GM12873 (cell line): ENCODE measurements around the gene DBX1.

Experiments
- TF ChIP-seq, protein P1 (sequence below): IDR thresholded peaks from 2 replicates; pipeline ENCODE4 v1.5.1; 2012; ENCODE audit warnings: low read depth, mild to moderate bottlenecking, moderate library complexity, low read length, control low read depth; ENCODE audit not compliant: insufficient read depth; ENCODE audit errors: missing control alignments

The DBX1 gene

GRCh38 chr11:20114588-20114987, 45.7 kb downstream of the DBX1 start:
- TF ChIP-seq, protein P1, sequence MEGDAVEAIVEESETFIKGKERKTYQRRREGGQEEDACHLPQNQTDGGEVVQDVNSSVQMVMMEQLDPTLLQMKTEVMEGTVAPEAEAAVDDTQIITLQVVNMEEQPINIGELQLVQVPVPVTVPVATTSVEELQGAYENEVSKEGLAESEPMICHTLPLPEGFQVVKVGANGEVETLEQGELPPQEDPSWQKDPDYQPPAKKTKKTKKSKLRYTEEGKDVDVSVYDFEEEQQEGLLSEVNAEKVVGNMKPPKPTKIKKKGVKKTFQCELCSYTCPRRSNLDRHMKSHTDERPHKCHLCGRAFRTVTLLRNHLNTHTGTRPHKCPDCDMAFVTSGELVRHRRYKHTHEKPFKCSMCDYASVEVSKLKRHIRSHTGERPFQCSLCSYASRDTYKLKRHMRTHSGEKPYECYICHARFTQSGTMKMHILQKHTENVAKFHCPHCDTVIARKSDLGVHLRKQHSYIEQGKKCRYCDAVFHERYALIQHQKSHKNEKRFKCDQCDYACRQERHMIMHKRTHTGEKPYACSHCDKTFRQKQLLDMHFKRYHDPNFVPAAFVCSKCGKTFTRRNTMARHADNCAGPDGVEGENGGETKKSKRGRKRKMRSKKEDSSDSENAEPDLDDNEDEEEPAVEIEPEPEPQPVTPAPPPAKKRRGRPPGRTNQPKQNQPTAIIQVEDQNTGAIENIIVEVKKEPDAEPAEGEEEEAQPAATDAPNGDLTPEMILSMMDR: no peak

GRCh38 chr11:20113149-20113438, 47.2 kb downstream of the DBX1 start:
- TF ChIP-seq, protein P1: no peak

DNA sequence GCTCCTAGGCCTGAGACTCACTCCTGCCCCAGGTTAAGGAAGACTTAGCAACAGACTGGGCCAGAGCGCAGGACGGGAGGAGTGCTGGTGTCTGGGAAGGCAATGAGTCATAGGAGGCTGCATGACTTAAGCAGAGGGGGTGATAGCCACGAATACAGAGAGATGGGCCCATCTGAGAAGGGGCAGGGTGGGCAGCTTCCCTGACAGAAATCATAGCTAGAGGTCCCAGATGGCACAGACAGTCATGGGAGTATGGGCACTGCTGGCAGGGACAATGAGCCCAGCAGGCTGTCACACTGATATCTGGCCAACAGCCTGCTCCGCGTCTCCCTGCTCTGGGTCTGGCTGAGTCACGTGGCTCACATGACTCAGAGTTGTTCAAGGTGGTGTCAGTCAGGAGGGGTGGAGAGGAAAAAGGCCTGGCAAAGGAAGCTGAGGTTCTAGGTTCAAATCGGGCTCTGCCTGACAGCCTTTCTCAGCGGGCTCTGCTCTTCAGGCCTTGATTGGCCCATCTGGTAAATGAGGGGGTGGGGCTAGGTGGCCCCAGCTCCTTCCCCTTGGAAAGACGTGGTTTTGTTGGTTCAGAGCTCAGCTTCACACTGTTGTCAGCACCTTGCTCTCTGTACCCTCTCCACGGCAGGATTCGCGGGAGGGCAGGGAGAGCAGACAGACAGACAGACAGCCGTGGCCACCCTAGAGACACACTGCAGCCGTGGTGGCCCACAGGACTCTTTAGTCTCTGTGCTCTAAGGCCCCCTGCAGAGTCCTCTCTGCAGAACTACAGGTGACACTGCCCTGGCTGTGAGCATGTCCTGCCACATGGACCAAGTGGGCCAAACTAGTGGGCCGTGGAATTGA, 47.8 kb downstream of the DBX1 start:
- TF ChIP-seq, protein P1: no peak

- TF ChIP-seq, protein P1: no peak
These were observed 48.4 kb downstream of the DBX1 start for GRCh38 chr11:20111871-20112270.

GRCh38 chr11:20110908-20111669, 49.2 kb downstream of the DBX1 start:
- TF ChIP-seq, protein P1: peak; percentile 99

- TF ChIP-seq, protein P1: no peak
These were observed 50.4 kb downstream of the DBX1 start for GRCh38 chr11:20109731-20110445.
